Hepatocyte (in vitro differentiated cells): ENCODE measurements around the gene CHST4.

Experiments
- CTCF ChIP-seq: fragments of 200-600 bp; sonication (generic); IDR thresholded peaks from 2 replicates; pipeline ENCODE4 v1.5.1; 2016; ENCODE audit warnings: antibody characterized with exemption, mild to moderate bottlenecking; ENCODE audit not compliant: poor library complexity
- EZH2 ChIP-seq: fragments of 200-600 bp; sonication (generic); IDR thresholded peaks from 2 replicates; pipeline ENCODE4 v1.6.1; 2016; ENCODE audit warnings: antibody characterized with exemption, mild to moderate bottlenecking, borderline replicate concordance
- EZH2phosphoT487 ChIP-seq: fragments of 200-600 bp; sonication (generic); IDR thresholded peaks from one replicate; pipeline ENCODE4 v1.6.1; 2018; ENCODE audit warnings: antibody characterized with exemption, mild to moderate bottlenecking, low read depth, moderate library complexity; ENCODE audit not compliant: unreplicated experiment, severe bottlenecking

GRCh38 chr16:71565812-71566700 is 39.8 kb downstream of the CHST4 start:
- TF ChIP-seq EZH2phosphoT487: no peak
- TF ChIP-seq CTCF: no peak
- no peak for TF ChIP-seq EZH2
